ENCODE measurements around the gene GMDS. TPM values are rescaled to one million over a fixed set of nuclear protein-coding genes. Genes with fewer than 3 reads are reported as not detected.

The GMDS gene
- total and polyA plus RNA-seq, 2 donors (not counting 1 experiment from before 2014, with no cell fraction given): 11.5 to 16.4 TPM

DNA sequence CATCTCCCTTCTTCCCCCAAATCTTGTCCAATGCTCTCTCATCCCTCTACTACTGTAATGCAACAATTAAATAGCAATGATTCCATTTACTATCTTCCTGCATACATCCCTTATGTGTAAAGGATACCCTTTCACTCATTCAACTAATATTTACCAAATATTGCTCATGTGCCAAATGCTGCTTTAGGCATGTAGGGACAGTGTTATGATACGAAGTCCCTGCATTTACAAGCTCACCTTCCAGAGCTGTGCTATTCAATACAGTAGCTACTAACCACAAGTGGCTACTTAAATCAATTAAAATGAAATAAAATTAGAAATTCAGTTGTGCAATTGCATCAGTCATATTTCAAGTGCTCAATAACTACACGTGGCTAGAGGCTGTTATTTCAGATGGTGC lies 41.1 kb downstream of the GMDS start:
- no peak overlapping the region for H3K4me3 ChIP-seq (ENCODE audit: control extremely low read depth in 1 of 5, extremely low read depth in 1 of 5, insufficient read depth in 1 of 5, low read depth in 2 of 5, low read length in 4 of 5)
- 75% methylated on average over 1 of the region's 2 CpGs for WGBS (ENCODE audit: insufficient coverage)
- POLR2A ChIA-PET: no interaction called here

DNA sequence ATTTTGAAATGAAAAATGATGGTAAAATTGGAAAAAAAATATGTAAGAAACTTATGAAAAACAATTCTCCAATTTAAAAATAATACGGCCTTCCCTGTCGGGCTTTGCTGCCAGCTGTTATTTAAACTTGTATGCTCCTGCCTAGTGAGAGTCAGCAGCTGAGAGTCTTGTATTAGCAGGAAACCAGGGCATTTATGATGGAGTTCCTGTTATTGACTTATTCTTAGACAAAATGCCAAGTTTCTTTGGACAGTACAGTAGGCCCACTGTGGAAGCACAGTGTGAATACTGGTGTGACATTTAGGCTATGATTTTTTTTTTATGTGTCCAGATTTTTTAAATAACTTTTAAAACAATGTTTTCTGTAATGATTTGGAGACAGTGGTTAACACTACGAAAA lies 42.1 kb downstream of the GMDS start:
- POLR2A ChIA-PET: no interaction called here
- CTCF ChIA-PET: no interaction called here
- Histone ChIP-seq H3K36me3 (replicated peaks in 1 of 2; ENCODE audit: control extremely low read depth in 1 of 2, control insufficient read depth in 1 of 2, extremely low read depth in 1 of 2, insufficient read depth in 2 of 2, low read length in 1 of 2) (no peaks in the 10 kb centered on the region), H3K27ac (ENCODE audit: low read length in 2 of 2) (no peak overlapping the region), H2AFZ (ENCODE audit: insufficient read depth, low read depth, low read length, poor library complexity, severe bottlenecking) (no peak overlapping the region), H3K9me3 (ENCODE audit: control extremely low read depth in 1 of 3, control insufficient read depth in 2 of 3, insufficient read depth in 1 of 3, low read length in 2 of 3) (no peaks in the 10 kb centered on the region), H3K4me1 (ENCODE audit: control insufficient read depth in 2 of 2, insufficient read depth in 2 of 2, low read length in 2 of 2) (no peaks in the 10 kb centered on the region), H3K4me2 (replicated peaks; ENCODE audit: low read depth, low read length, poor library complexity, severe bottlenecking) (no peak overlapping the region), H4K20me1 (ENCODE audit: control insufficient read depth, insufficient read depth, low read length, poor library complexity, severe bottlenecking) (no peaks in the 10 kb centered on the region), H3K4me3 (ENCODE audit: control extremely low read depth in 1 of 5, extremely low read depth in 1 of 5, insufficient read depth in 1 of 5, low read depth in 2 of 5, low read length in 4 of 5) (no peak overlapping the region), H3K27me3 (replicated peaks in 1 of 4; ENCODE audit: control extremely low read depth in 1 of 4, control insufficient read depth in 3 of 4, insufficient read depth in 4 of 4, low read length in 3 of 4) (no peaks in the 10 kb centered on the region), H3K79me2 (ENCODE audit: control insufficient read depth, insufficient read depth, low read length) (no peaks in the 10 kb centered on the region), H3K9ac (ENCODE audit: low read length) (no peak overlapping the region)
- no CpG with 5 or more reads among the region's 3 CpGs for WGBS (ENCODE audit: insufficient coverage)
- no peak for ATAC-seq (ENCODE audit: low read depth)
- no peak for DNase-seq
- H3K4me1 Mint-ChIP-seq: no peaks in the 10 kb centered on the region
- TF ChIP-seq, protein P1, sequence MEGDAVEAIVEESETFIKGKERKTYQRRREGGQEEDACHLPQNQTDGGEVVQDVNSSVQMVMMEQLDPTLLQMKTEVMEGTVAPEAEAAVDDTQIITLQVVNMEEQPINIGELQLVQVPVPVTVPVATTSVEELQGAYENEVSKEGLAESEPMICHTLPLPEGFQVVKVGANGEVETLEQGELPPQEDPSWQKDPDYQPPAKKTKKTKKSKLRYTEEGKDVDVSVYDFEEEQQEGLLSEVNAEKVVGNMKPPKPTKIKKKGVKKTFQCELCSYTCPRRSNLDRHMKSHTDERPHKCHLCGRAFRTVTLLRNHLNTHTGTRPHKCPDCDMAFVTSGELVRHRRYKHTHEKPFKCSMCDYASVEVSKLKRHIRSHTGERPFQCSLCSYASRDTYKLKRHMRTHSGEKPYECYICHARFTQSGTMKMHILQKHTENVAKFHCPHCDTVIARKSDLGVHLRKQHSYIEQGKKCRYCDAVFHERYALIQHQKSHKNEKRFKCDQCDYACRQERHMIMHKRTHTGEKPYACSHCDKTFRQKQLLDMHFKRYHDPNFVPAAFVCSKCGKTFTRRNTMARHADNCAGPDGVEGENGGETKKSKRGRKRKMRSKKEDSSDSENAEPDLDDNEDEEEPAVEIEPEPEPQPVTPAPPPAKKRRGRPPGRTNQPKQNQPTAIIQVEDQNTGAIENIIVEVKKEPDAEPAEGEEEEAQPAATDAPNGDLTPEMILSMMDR (IDR thresholded peaks at IDR 0.05): no peak
- no peak for TF ChIP-seq EZH2 (IDR thresholded peaks at IDR 0.05; ENCODE audit: borderline replicate concordance, insufficient read depth, low read depth, low read length, poor library complexity, severe bottlenecking)
- no peak overlapping the region for H3K4me3 Mint-ChIP-seq
- H3K9me3 Mint-ChIP-seq (ENCODE audit: insufficient read depth): no peaks in the 10 kb centered on the region
- no peak overlapping the region for H3K27ac Mint-ChIP-seq
- intact Hi-C loops (cut with micrococcal nuclease): no loop called here
- H3K27me3 Mint-ChIP-seq: no peaks in the 10 kb centered on the region

More for the DNA sequence above, 41.1 kb downstream of the GMDS start:
- ATAC-seq (ENCODE audit: low read depth) (no peak), DNase-seq (no peak)
- H3K9me3 Mint-ChIP-seq (ENCODE audit: insufficient read depth): no peaks in the 10 kb centered on the region
- H3K27ac Mint-ChIP-seq: no peak overlapping the region
- Histone ChIP-seq H3K9ac (ENCODE audit: low read length) (no peak overlapping the region), H4K20me1 (ENCODE audit: control insufficient read depth, insufficient read depth, low read length, poor library complexity, severe bottlenecking) (no peaks in the 10 kb centered on the region), H3K27me3 (replicated peaks in 1 of 4; ENCODE audit: control extremely low read depth in 1 of 4, control insufficient read depth in 3 of 4, insufficient read depth in 4 of 4, low read length in 3 of 4) (no peaks in the 10 kb centered on the region), H3K9me3 (ENCODE audit: control extremely low read depth in 1 of 3, control insufficient read depth in 2 of 3, insufficient read depth in 1 of 3, low read length in 2 of 3) (no peaks in the 10 kb centered on the region), H3K27ac (ENCODE audit: low read length in 2 of 2) (no peak overlapping the region), H3K4me1 (ENCODE audit: control insufficient read depth in 2 of 2, insufficient read depth in 2 of 2, low read length in 2 of 2) (no peaks in the 10 kb centered on the region), H3K36me3 (replicated peaks in 1 of 2; ENCODE audit: control extremely low read depth in 1 of 2, control insufficient read depth in 1 of 2, extremely low read depth in 1 of 2, insufficient read depth in 2 of 2, low read length in 1 of 2) (no peaks in the 10 kb centered on the region), H3K4me2 (replicated peaks; ENCODE audit: low read depth, low read length, poor library complexity, severe bottlenecking) (no peak overlapping the region), H3K79me2 (ENCODE audit: control insufficient read depth, insufficient read depth, low read length) (no peaks in the 10 kb centered on the region), H2AFZ (ENCODE audit: insufficient read depth, low read depth, low read length, poor library complexity, severe bottlenecking) (no peak overlapping the region)
- TF ChIP-seq EZH2 (IDR thresholded peaks at IDR 0.05; ENCODE audit: borderline replicate concordance, insufficient read depth, low read depth, low read length, poor library complexity, severe bottlenecking): no peak
- intact Hi-C loops (cut with micrococcal nuclease): no loop called here
- no peak overlapping the region for H3K4me3 Mint-ChIP-seq
- CTCF ChIA-PET: interaction anchor here (0.8 to 1.2 kb wide), 2 partner anchors 150 to 599 kb away, joined by 3 read pairs; no protein-coding TSS in a partner anchor
- H3K27me3 Mint-ChIP-seq: no peaks in the 10 kb centered on the region
- no peaks in the 10 kb centered on the region for H3K4me1 Mint-ChIP-seq
